Embryonic facial prominence (tissue), 1 donor: Measurements from ENCODE around the gene FBXL17.

Experiments used
- DNase-seq: peaks from one replicate; pipeline ENCODE4 v3.0.0-alpha.2; 2016; ENCODE audit errors: extremely low spot score

FBXL17 gene

DNA sequence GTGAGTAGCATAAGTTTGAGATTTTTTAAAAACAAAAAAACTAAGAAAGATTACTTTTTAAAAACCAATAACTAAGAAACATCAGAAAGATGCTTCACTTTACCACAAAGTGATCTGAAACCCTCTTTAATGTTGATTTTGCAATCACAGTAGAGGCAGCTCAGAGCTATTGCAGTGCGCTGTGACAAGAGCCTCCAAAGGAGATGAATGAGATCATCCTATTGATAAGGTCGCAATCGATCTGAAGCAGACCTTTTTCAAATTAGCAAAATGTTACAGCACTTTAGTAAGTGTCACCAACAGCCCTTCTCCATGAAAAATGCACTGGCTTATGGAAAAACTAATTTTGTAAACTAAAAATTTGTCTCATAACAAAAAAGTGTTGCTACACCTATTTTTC lies 426.6 kb downstream of the FBXL17 start:
- DNase-seq = no peak

DNA sequence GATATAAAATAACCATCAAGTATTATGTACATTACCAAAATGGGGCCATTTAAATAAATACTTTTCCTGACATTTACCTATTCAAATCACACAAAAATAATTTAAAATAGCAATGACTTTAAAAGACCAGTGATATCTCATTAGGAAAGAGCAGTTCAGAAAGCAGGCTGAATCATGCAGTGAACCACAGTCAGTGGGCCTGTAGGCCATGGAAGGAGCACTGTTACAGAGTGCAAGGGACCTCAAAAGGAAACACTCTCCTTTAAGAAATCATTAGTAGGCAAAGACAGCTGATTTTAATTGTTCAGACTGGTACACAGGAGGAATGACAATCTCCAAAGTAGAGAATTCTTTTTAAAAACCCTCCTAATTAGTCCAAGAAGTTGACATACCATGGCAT lies 427.6 kb downstream of the FBXL17 start:
- DNase-seq = no peak

GRCh38 chr5:107952450-107952849 lies 429.4 kb downstream of the FBXL17 start:
- no peak for DNase-seq

DNA sequence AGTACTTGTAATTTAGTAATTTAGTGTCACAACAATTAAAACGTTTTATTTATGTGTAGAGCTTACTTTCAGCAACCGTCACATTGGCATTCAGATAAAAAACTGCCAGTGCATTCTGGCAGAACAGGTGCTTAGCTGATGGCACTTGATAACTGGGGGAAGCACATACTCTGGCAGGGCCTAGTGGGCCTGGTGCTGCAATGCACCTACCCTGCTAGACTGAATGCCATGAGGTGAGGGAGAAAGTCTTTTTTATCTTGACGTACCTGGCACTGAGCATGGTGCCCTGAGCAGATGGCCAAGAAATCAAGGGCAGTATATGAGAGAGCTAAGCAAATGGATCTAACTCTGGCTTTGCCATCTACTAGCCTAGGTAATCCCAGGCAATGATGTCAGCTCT lies 430.6 kb downstream of the FBXL17 start:
- no peak for DNase-seq

DNA sequence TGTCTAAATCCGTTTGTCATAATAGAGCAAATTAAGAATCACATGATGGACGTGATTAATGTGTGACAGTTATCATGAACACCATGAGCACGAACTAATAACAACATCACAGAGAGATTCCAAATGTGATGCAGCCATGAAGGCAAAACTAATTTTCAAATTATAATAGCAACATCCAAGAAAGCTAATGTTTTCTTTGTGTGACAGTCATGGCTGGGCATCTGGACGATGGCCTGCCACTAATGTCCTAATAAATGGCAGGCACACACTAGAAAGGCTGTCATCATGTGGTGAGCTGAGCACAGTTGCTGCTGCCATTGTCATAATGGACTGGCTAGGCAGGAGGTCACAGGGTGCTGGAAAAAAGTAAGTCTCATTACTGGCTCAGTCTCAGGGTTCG lies 431.1 kb downstream of the FBXL17 start:
- DNase-seq = no peak

DNA sequence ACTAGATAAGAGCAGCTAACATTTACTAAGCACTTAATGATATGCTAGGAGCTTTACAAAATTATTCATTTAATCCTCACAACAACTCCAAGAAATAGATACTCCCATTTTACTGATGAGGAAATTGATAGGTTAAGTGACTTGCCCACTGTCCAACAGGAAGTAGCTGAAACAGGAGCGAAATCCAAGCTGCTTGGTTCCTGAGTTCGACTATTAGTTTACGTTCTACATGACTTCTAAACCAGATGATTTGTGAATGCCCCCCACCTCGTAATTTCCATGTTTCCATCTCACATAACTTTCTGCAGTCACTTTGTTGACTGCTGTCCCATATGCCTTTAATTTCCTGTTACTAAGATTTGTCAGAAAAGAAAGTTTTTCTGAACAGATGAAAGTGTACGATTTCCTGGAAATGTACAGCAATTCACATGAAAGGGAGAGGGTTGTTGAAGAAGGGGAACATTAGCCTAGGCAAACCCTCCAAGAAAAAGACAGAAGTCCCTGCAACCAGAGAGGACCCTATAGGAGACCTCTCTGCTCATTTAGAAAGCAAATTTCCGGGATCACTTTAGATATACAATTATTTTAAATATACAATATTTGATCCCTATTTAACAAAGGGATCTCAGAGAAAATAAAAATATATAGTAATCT lies 432.1 kb downstream of the FBXL17 start:
- no peak for DNase-seq

DNA sequence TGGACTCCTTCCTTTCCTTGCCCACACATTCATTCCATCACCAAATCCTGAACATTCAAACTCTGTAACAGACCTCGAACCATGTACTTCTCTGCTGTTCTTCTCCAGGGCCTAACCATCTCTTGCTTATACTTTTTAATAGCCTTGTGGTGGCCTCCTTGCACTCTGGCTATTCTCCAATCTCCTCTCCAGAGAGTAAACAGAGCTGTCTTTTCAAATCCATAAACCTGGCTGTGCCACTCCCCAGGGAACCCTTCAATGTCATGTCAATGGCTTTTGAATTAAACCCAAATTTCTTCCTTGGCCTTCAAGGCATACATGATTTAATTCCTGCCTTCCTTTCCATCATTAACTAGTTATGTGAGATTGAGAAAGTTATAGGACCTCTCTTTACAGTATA lies 433.5 kb downstream of the FBXL17 start:
- no peak for DNase-seq

DNA sequence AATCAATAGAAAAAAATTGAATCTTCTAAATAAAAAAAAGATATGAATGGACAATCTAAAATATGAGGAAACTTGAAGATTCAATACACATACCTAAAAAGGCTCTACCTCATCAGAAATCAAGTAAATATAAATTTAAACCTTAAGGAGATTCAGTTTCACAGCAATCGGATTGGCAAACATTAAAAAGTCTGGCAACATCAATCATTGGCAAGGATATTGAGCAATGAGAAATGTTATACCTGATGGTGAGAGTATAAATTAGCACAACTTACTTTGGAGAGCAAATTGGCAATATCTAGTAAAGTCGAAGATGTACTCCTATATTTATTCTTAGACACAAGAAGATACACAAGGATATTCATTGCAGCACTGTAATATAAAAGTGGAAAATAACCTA lies 436.8 kb downstream of the FBXL17 start:
- DNase-seq = no peak

DNA sequence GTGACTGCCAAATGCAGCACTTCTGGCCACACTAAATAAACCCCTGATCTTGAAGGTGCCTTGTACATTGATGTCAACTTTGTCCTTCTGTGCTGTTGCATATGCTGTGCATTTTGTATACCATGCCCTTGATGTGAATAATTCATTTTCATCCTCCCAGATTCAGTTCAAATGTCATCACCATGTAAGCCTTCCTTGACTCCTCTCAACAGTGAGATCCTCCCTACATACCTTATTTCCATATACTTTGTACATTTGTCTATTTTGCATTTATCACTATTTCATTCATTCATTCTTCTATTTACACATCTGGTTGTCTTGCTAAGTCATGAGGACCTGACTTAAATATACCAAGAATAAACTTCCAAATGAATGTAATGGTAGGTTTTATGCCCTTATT lies 438.0 kb downstream of the FBXL17 start:
- DNase-seq = no peak

- DNase-seq = no peak
Observed at GRCh38 chr5:107941036-107941435, 440.9 kb downstream of the FBXL17 start.

GRCh38 chr5:107937651-107938355 lies 444.1 kb downstream of the FBXL17 start:
- DNase-seq = no peak

DNA sequence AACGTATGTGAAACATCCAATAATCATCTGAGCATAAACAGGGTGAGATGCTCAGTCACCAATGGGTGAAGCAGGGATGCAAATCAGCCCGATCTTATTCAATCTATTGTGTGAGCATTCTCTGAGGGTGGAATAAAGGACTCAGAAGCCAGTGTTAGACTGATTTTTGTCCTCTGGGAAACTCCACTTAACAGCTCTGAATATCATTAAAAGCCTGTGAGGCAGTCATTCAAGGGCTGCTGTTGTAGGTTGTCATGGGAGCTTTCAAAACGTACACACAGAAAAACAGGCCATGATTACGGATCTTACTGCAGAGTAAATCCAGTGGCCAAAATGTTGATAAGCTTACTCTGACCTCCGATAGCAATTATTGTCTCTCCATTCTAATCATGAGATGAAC lies 444.7 kb downstream of the FBXL17 start:
- no peak for DNase-seq

DNA sequence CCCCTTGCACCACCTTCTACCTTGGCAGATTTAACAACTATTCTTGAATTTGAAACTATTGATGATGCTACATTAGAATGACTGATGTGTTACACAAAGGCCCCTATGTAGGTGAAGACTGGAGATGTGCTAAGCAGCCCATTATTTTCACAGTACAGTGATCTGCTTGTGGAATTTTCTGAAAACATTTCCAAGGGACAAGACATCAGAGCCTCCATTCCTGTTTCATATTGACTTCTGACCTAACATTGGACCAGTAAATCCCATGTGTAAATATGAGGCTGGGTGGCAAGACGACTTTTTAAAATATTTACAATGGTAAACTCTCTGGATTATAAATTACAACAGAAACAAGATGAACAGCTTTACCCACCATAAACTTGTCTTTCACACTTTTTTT lies 445.4 kb downstream of the FBXL17 start:
- DNase-seq = no peak

DNA sequence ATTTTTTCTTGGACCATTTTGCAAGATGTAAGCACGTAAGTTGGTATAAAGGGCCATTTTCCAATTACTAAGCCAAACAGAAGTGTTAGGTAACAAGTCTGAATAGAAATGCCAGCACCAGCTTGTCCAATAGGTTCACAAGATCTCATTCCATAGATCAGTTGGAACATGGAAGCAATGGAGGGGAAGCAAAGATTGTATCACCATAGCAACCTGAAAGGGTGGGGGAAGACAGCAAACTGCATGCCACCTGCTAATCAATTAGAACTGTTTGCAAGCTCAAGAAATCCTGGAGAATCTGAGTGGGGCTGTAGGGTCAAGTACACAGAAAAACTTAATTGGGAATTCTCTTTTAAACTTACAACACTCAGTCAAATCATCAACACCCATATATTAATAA lies 446.3 kb downstream of the FBXL17 start:
- DNase-seq = no peak

DNA sequence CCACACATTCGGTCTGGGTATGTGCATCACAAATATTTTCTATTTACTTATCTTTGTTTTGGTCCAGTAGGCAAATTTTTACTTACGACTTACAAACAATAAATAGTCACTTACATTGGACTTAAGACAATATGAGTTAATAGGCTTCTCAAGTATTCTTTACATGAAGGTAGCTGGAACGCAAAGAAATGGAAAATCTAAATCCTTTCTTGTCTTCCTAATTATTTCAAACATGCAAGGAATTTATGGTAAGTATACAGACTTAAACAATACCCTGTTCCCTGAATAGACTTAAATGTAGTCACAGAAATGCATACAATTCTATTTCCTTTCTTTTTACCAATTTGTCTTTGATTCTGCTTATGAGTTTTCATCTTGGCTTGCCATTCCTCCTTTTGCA lies 448.6 kb downstream of the FBXL17 start:
- DNase-seq = no peak

GRCh38 chr5:107930891-107931290 lies 451.0 kb downstream of the FBXL17 start:
- no peak for DNase-seq

GRCh38 chr5:107930092-107930491 lies 451.8 kb downstream of the FBXL17 start:
- DNase-seq = no peak

- no peak for DNase-seq
Observed at GRCh38 chr5:107929080-107929479, 452.8 kb downstream of the FBXL17 start.

GRCh38 chr5:107926121-107926520 lies 455.8 kb downstream of the FBXL17 start:
- DNase-seq = no peak

- DNase-seq = no peak
Observed at GRCh38 chr5:107925200-107925599, 456.7 kb downstream of the FBXL17 start.

DNA sequence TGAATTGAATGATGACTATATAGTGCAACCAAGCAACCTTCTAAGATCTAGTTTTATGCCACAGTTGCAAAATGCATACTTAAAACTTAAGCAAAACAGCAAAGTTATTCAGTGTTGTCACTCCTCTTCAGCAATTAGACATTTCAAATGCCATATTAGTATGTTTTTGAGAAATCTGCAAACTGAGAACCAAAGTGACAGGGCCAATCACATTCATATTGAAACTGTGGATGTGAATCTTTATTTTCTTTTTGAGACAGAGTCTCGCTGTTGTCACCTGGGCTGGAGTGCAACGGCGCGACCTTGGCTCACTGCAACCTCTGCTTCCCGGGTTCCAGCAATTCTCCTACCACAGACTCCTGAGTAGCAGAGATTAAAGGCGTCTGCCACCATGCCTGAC lies 461.9 kb downstream of the FBXL17 start:
- DNase-seq = no peak

- DNase-seq = no peak
Observed at GRCh38 chr5:107919361-107919760, 462.5 kb downstream of the FBXL17 start.

GRCh38 chr5:107917983-107918382 lies 463.9 kb downstream of the FBXL17 start:
- no peak for DNase-seq
